K562 (cell line): ENCODE data around the gene PTGR2. TPM values are rescaled to one million over a fixed set of nuclear protein-coding genes. Genes with fewer than 3 reads are reported as not detected.

ENCODE experiments used
- ATAC-seq: fragments of 200-7000 bp; cut with Tn5 transposase; 3 replicates; pipeline ENCODE4 v1.9.1; 2020; ENCODE audit warnings: moderate library complexity
- BruUV-seq: library from RNA; stranded (reverse); fragments of 400-500 nt; replicated peaks from 2 replicates; lab custom pipeline; 2021; lab: Mats Ljungman, UMichigan
- CTCF ChIA-PET: fragments of 300-600 bp; formaldehyde crosslinking; extraction: SDS; loops from one replicate; lab custom pipeline; 2021; ENCODE audit warnings: low intra/inter-chr PET ratio; lab: Yijun Ruan, JAX
- POLR2A ChIA-PET: fragments of 300-600, 350-650 bp; sonication (Branson Sonifier 250); formaldehyde crosslinking; extraction: SDS; loops from one replicate; lab custom pipeline; 2021; ENCODE audit warnings: antibody characterized with exemption, inconsistent platforms; lab: Yijun Ruan, JAX
- DNase-seq, 4 experiments: peaks; one replicate each; pipeline versions ENCODE4 v3.0.0 to v3.0.0-alpha.2; 2011 to 2018; ENCODE audit warnings: low spot score in 3 of 4, mixed read lengths in 3 of 4; ENCODE audit errors: extremely low read depth in 1 of 4
- FAIRE-seq: peaks from 2 replicates; lab custom pipeline; 2011; peaks lifted over from hg19 to GRCh38; lab: Jason Lieb, UNC
- H2AFZ ChIP-seq: 2 replicates; pipeline ENCODE4 v1.6.0; 2011; ENCODE audit warnings: low read depth, low read length, control low read depth, inconsistent platforms
- H3K27ac ChIP-seq: fragments of 200-600 bp; 3 replicates; pipeline ENCODE4 v1.8.0; 2011; ENCODE audit warnings: low read depth, mild to moderate bottlenecking, control low read depth, inconsistent platforms, low read length, moderate library complexity, mixed read lengths; ENCODE audit errors: extremely low read depth
- H3K27me3 ChIP-seq, 2 experiments: fragments of 300-600 bp in 1 of 2; 2 replicates in 1 of 2; 3 replicates in 1 of 2; pipeline versions ENCODE4 v1.6.0 to v1.8.0; 2011; ENCODE audit warnings: inconsistent platforms in 2 of 2, low read length in 2 of 2, mild to moderate bottlenecking in 1 of 2, mixed read lengths in 1 of 2, moderate library complexity in 1 of 2; ENCODE audit not compliant: control insufficient read depth in 2 of 2, insufficient read depth in 2 of 2
- H3K36me3 ChIP-seq: fragments of 300-600 bp; 3 replicates; pipeline ENCODE4 v1.8.0; 2011; ENCODE audit warnings: mild to moderate bottlenecking, low read length, inconsistent platforms; ENCODE audit not compliant: control insufficient read depth, insufficient read depth
- H3K4me1 ChIP-seq, 2 experiments: fragments of 200-600 bp in 1 of 2; replicated peaks in 1 of 2; 2 replicates in 1 of 2; 3 replicates in 1 of 2; pipeline versions ENCODE4 v1.5.1 to v1.8.0; 2011; ENCODE audit warnings: inconsistent platforms in 2 of 2, low read length in 2 of 2, mild to moderate bottlenecking in 1 of 2, mixed read lengths in 1 of 2, moderate library complexity in 1 of 2; ENCODE audit not compliant: control insufficient read depth in 2 of 2, insufficient read depth in 2 of 2
- H3K4me2 ChIP-seq: 2 replicates; pipeline ENCODE4 v1.6.1; 2011; ENCODE audit warnings: low read length, control low read depth, inconsistent platforms, mixed read lengths; ENCODE audit not compliant: insufficient read depth
- H3K4me3 ChIP-seq: fragments of 200-600 bp; sonication (generic), shearing (Covaris generic); 2 replicates; pipeline ENCODE4 v1.5.1; 2016; ENCODE audit warnings: control low read depth, inconsistent platforms
- H3K79me2 ChIP-seq: fragments of 200-600 bp; 3 replicates; pipeline ENCODE4 v1.8.0; 2011; ENCODE audit warnings: low read length, inconsistent platforms; ENCODE audit not compliant: control insufficient read depth, insufficient read depth
- H3K9ac ChIP-seq, 2 experiments: 2 replicates each; pipeline versions ENCODE4 v1.6.0 to v1.6.1; 2011; ENCODE audit warnings: low read depth in 2 of 2, low read length in 2 of 2, control low read depth in 1 of 2, inconsistent platforms in 1 of 2, mild to moderate bottlenecking in 1 of 2, mixed read lengths in 1 of 2; ENCODE audit not compliant: insufficient read depth in 1 of 2
- H3K9me1 ChIP-seq: one replicate; pipeline ENCODE4 v1.6.0; 2011; ENCODE audit warnings: inconsistent platforms, mild to moderate bottlenecking, low read length, moderate library complexity; ENCODE audit not compliant: control insufficient read depth, insufficient read depth
- H3K9me3 ChIP-seq: replicated peaks from 2 replicates; pipeline ENCODE4 v1.5.1; 2011; ENCODE audit warnings: low read depth, low read length, inconsistent platforms; ENCODE audit not compliant: control insufficient read depth, insufficient read depth
- H4K20me1 ChIP-seq: replicated peaks from 2 replicates; pipeline ENCODE4 v1.6.1; 2011; ENCODE audit warnings: low read length, inconsistent platforms, mixed read lengths; ENCODE audit not compliant: control insufficient read depth, insufficient read depth
- BRCA1 ChIP-seq, 2 experiments: fragments of 450-650 bp in 1 of 2; sonication (generic) in 1 of 2; formaldehyde crosslinking in 1 of 2; IDR thresholded peaks; 2 replicates each; pipeline versions ENCODE4 v1.5.0 to v1.6.1; 2017 to 2020; ENCODE audit warnings: mild to moderate bottlenecking in 1 of 2, missing genetic modification reagents in 1 of 2
- DMBX1 ChIP-seq: fragments of 250-450 bp; sonication (Bioruptor Pico); IDR thresholded peaks from 2 replicates; pipeline ENCODE4 v1.8.0; 2022; ENCODE audit warnings: inconsistent platforms, mild to moderate bottlenecking, moderate library complexity, borderline replicate concordance
- ETV6 ChIP-seq, 3 experiments: fragments of 150-350 bp in 1 of 3; sonication (generic) in 1 of 3; formaldehyde crosslinking in 1 of 3; IDR thresholded peaks; 2 replicates each; pipeline versions ENCODE4 v1.6.1 to v1.8.0; 2014 to 2022; ENCODE audit warnings: borderline replicate concordance in 2 of 3, low read depth in 2 of 3, antibody characterized with exemption in 1 of 3, low read length in 1 of 3, mild to moderate bottlenecking in 1 of 3, missing genetic modification reagents in 1 of 3
- HNRNPH1 ChIP-seq: fragments of 200-400 bp; formaldehyde crosslinking; optimal IDR thresholded peaks from 2 replicates; pipeline ENCODE3; 2017; ENCODE audit warnings: low read depth, mild to moderate bottlenecking, low read length, moderate library complexity
- KLF6 ChIP-seq: fragments of 250-450 bp; sonication (Bioruptor Pico); IDR thresholded peaks from 2 replicates; pipeline ENCODE4 v1.4.0; 2020; ENCODE audit warnings: mild to moderate bottlenecking, moderate library complexity, borderline replicate concordance
- MAFG ChIP-seq: fragments of 450-650 bp; conservative IDR thresholded peaks from 2 replicates; pipeline ENCODE4 v1.6.1; 2016; ENCODE audit warnings: missing genetic modification characterization, missing compliant biosample characterization
- MYBL2 ChIP-seq, 2 experiments: fragments of 450-650 bp in 1 of 2; sonication (generic) in 1 of 2; formaldehyde crosslinking in 1 of 2; IDR thresholded peaks; 2 replicates each; pipeline versions ENCODE4 v1.6.1 to v1.8.1; 2017 to 2022; ENCODE audit warnings: borderline replicate concordance in 1 of 2, inconsistent platforms in 1 of 2, low read depth in 1 of 2, mild to moderate bottlenecking in 1 of 2, missing genetic modification reagents in 1 of 2, moderate library complexity in 1 of 2
- PPARD ChIP-seq: fragments of 250-450 bp; sonication (Bioruptor Pico); IDR thresholded peaks from 2 replicates; pipeline ENCODE4 v1.8.0; 2022; ENCODE audit warnings: inconsistent platforms, mild to moderate bottlenecking, moderate library complexity
- RBBP5 ChIP-seq: fragments of 200-600 bp; sonication (generic); IDR thresholded peaks from 2 replicates; pipeline ENCODE4 v1.6.1; 2012; ENCODE audit warnings: borderline replicate concordance, mild to moderate bottlenecking, low read length, control low read depth, inconsistent platforms; ENCODE audit not compliant: insufficient read depth, poor library complexity, severe bottlenecking
- ZNF23 ChIP-seq: fragments of 250-450 bp; sonication (Bioruptor Pico); IDR thresholded peaks from 2 replicates; pipeline ENCODE4 v1.4.0; 2020; ENCODE audit warnings: mild to moderate bottlenecking
- ZNF408 ChIP-seq: fragments of 250-450 bp; sonication (Bioruptor Pico); IDR thresholded peaks from 2 replicates; pipeline ENCODE4 v1.4.0; 2020; ENCODE audit warnings: low read depth, mild to moderate bottlenecking, moderate library complexity
- ZNF57 ChIP-seq: fragments of 450-650 bp; formaldehyde crosslinking; IDR thresholded peaks from 2 replicates; pipeline ENCODE4 v1.4.0; 2020; ENCODE audit warnings: mild to moderate bottlenecking, moderate library complexity
- WGBS: fragments of 100-300 bp; shearing (Covaris generic); methylation state at CpG from one replicate; pipeline ENCODE4 v1.1.6; 2016; ENCODE audit warnings: low coverage, mixed read lengths; ENCODE audit not compliant: insufficient coverage; ENCODE audit errors: missing lambda C conversion rate; 5-methylcytosine and 5-hydroxymethylcytosine counted together
- in situ Hi-C: fragments of 300-500 bp; cut with MboI; formaldehyde crosslinking; loops from 4 replicates; pipeline ENCODE4 v1.15.0; 2018; ENCODE audit warnings: inconsistent platforms, mixed read lengths
- intact Hi-C: fragments of 100-400 bp; cut with micrococcal nuclease; formaldehyde crosslinking; loops from 2 replicates; pipeline ENCODE4 v1.14.2; 2022
- polyA plus RNA-seq, 8 experiments: library from polyadenylated mRNA; depleted of rRNA in 4 of 8; stranded (reverse) in 5 of 8; unstranded in 3 of 8; fragments of >200 nt; fragmentation: Nextera tagmentation in 2 of 8; fragmentation: Illumina TruSeq in 1 of 8; extraction: Ambion mirVana in 2 of 8; extraction: Trizol in 1 of 8; gene quantifications; 2 replicates each; pipeline versions ENCODE4 v1.2.1 to v1.2.3, GENCODE V29; 2011 to 2014; ENCODE audit warnings: inconsistent platforms in 1 of 8, missing spikeins in 1 of 8
- total RNA-seq, 7 experiments: library from RNA; depleted of rRNA in 6 of 7; stranded (reverse); fragments of >200 nt in 6 of 7; fragmentation: Illumina TruSeq in 2 of 7; extraction: Trizol in 2 of 7; gene quantifications; 2 replicates each; pipeline versions ENCODE4 v1.2.1 to v1.2.3, GENCODE V29; 2011 to 2021; ENCODE audit warnings: low replicate concordance in 1 of 7
- TF ChIP-seq, protein P1 (sequence below): sonication (generic); formaldehyde crosslinking; IDR thresholded peaks from 2 replicates; pipeline ENCODE4 v1.8.0; 2022; ENCODE audit warnings: missing genetic modification reagents, mild to moderate bottlenecking, borderline replicate concordance

PTGR2 gene
- total and polyA plus RNA-seq, 9 of the 15 experiments (the other 6 are each of a cell fraction or from before 2014, with no cell fraction given) = 7.4 to 23.0 (median 13.0) TPM

DNA sequence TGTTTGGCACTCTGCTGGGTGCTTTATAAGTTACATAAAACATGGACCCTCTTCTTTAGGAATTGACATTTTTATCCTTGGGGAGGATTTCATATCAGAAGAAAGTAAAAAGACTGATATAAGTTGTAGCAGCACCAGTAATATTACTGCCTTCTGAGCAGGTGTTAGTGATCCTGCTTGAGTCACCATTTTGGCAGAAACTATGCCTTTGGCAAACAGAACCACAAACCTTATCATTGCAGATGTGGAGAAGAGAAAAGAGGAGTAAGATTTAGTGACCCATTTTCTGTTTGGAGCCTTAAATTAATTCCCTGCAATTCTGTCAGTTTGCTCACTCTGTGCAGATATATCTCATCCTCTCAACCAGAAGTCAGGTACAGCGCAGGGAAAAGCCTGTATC lies 58.0 kb downstream of the PTGR2 start:
- no peaks in the 10 kb centered on the region for H3K4me1 ChIP-seq
- WGBS = 100% methylated on average over 1 of the region's 1 CpG
- no peaks in the 10 kb centered on the region for H3K9me1 ChIP-seq
- no peak for FAIRE-seq
- POLR2A ChIA-PET = no interaction called here
- TF ChIP-seq RBBP5 (no peak), ZNF408 (CRISPR knock-in tag) (no peak), HNRNPH1 (no peak), DMBX1 (CRISPR knock-in tag) (no peak)
- H3K79me2 ChIP-seq = no peaks in the 10 kb centered on the region
- ATAC-seq = no peak
- H4K20me1 ChIP-seq = no peaks in the 10 kb centered on the region
- intact Hi-C loops (no loop called here), in situ Hi-C loops (no loop called here)
- H3K27me3 ChIP-seq = no peaks in the 10 kb centered on the region
- H2AFZ ChIP-seq = no peak overlapping the region
- H3K9me3 ChIP-seq = no peaks in the 10 kb centered on the region
- H3K4me3 ChIP-seq = no peak overlapping the region
- H3K4me2 ChIP-seq = no peak overlapping the region
- H3K27ac ChIP-seq = no peak overlapping the region
- CTCF ChIA-PET = no interaction called here
- BruUV-seq = no TSS peak
- peaks cover 81% of the 10 kb centered on the region for H3K36me3 ChIP-seq
- no peak overlapping the region for H3K9ac ChIP-seq
- no peak for DNase-seq

GRCh38 chr14:73913256-73913655 lies 61.6 kb downstream of the PTGR2 start:
- Histone ChIP-seq H3K27me3 (no peaks in the 10 kb centered on the region), H3K79me2 (no peaks in the 10 kb centered on the region), H3K4me1 (no peaks in the 10 kb centered on the region; a peak in 1 of 5 replicates), H3K9ac (no peak overlapping the region), H3K4me3 (no peak overlapping the region), H2AFZ (no peak overlapping the region), H3K27ac (no peak overlapping the region), H3K9me3 (no peaks in the 10 kb centered on the region), H3K36me3 (peaks cover 64% of the 10 kb centered on the region; the same call in 2 of the 3 replicates), H4K20me1 (no peaks in the 10 kb centered on the region), H3K4me2 (no peak overlapping the region), H3K9me1 (no peaks in the 10 kb centered on the region)
- CTCF ChIA-PET = no interaction called here
- intact Hi-C loops (no loop called here), in situ Hi-C loops (no loop called here)
- POLR2A ChIA-PET = interaction anchor here (1.5 kb wide), 1 partner anchor 14 kb away, joined by 5 read pairs; no protein-coding TSS in a partner anchor
- no peak for ATAC-seq
- no TSS peak for BruUV-seq
- 76% methylated on average over 3 of the region's 3 CpGs for WGBS
- DNase-seq = no peak
- FAIRE-seq = no peak
- TF ChIP-seq KLF6 (CRISPR knock-in tag) = no peak
- no peak for TF ChIP-seq ZNF57
- no peak for TF ChIP-seq MYBL2 (IDR thresholded peaks at IDR 0.05; ENCODE audit: low read depth)
- TF ChIP-seq MYBL2 (CRISPR knock-in tag; IDR thresholded peaks at IDR 0.05; ENCODE audit: borderline replicate concordance) = no peak
- TF ChIP-seq ETV6 (IDR thresholded peaks at IDR 0.05; ENCODE audit: borderline replicate concordance in 1 of 2, low read depth in 2 of 2, low read length in 1 of 2) = no peak
- TF ChIP-seq ETV6 (CRISPR knock-in tag; IDR thresholded peaks at IDR 0.05; ENCODE audit: borderline replicate concordance) = no peak
- TF ChIP-seq, protein P1, sequence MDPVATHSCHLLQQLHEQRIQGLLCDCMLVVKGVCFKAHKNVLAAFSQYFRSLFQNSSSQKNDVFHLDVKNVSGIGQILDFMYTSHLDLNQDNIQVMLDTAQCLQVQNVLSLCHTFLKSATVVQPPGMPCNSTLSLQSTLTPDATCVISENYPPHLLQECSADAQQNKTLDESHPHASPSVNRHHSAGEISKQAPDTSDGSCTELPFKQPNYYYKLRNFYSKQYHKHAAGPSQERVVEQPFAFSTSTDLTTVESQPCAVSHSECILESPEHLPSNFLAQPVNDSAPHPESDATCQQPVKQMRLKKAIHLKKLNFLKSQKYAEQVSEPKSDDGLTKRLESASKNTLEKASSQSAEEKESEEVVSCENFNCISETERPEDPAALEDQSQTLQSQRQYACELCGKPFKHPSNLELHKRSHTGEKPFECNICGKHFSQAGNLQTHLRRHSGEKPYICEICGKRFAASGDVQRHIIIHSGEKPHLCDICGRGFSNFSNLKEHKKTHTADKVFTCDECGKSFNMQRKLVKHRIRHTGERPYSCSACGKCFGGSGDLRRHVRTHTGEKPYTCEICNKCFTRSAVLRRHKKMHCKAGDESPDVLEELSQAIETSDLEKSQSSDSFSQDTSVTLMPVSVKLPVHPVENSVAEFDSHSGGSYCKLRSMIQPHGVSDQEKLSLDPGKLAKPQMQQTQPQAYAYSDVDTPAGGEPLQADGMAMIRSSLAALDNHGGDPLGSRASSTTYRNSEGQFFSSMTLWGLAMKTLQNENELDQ (CRISPR knock-in tag) = no peak
- TF ChIP-seq PPARD (CRISPR knock-in tag) = no peak
- no peak for TF ChIP-seq MAFG (tag)
- no peak for TF ChIP-seq BRCA1 (IDR thresholded peaks at IDR 0.05)
- no peak for TF ChIP-seq BRCA1 (CRISPR knock-in tag; IDR thresholded peaks at IDR 0.05)
- no peak for TF ChIP-seq ZNF23 (CRISPR knock-in tag)
